Stomach (tissue), 4 donors: Measurements from ENCODE around the gene GABBR2.

ENCODE experiments used
- CTCF ChIP-seq, 7 experiments: fragments of 450-650 bp in 4 of 7; fragments of 200-600 bp in 3 of 7; sonication (generic) in 3 of 7; IDR thresholded peaks; one replicate each; pipeline ENCODE4 v1.5.1; 2016 to 2019; ENCODE audit warnings: antibody characterized with exemption in 7 of 7, control low read depth in 2 of 7, mild to moderate bottlenecking in 1 of 7
- EP300 ChIP-seq: sonication (generic); formaldehyde crosslinking; IDR thresholded peaks from one replicate; pipeline ENCODE4 v1.6.1; 2017; ENCODE audit warnings: antibody characterized with exemption
- POLR2A ChIP-seq, 4 donors: fragments of 450-650 bp; IDR thresholded peaks; one replicate each; pipeline ENCODE4 v1.6.1; 2016; ENCODE audit warnings: antibody characterized with exemption in 4 of 4, control low read depth in 2 of 4, mild to moderate bottlenecking in 1 of 4, moderate library complexity in 1 of 4
- POLR2AphosphoS5 ChIP-seq, 3 donors: sonication (generic); formaldehyde crosslinking; IDR thresholded peaks; one replicate each; pipeline ENCODE4 v1.6.1; 2016; ENCODE audit warnings: antibody characterized with exemption in 3 of 3

GRCh38 chr9:98406469-98406868 lies 302.3 kb downstream of the GABBR2 start:
- TF ChIP-seq EP300: no peak
- TF ChIP-seq CTCF (IDR thresholded peaks at IDR 0.05): no peak
- no peak for TF ChIP-seq POLR2A (IDR thresholded peaks at IDR 0.05)
- no peak for TF ChIP-seq POLR2AphosphoS5 (IDR thresholded peaks at IDR 0.05)
